ENCODE measurements around the gene NUAK1. TPM values are rescaled to one million over a fixed set of nuclear protein-coding genes. Genes with fewer than 3 reads are reported as not detected.
A peak's percentile ranks its signal among the peaks of the same experiment; 100 is the strongest.

The NUAK1 gene
- total RNA-seq, 1 experiment from 2014 or later, result 50.3 TPM

- DNase-seq (ENCODE audit: low read depth, low spot score), result no peak
- in situ Hi-C loops (cut with HindIII; ENCODE audit: low pct_unique_long_range_greater_than_20kb, low sequenced_read_pairs), result no loop called here
- Histone ChIP-seq H3K9me3 (ENCODE audit: control insufficient read depth, insufficient read depth, low read depth, low read length) (no peaks in the 10 kb centered on the region), H3K27me3 (ENCODE audit: control insufficient read depth, insufficient read depth, low read length) (no peaks in the 10 kb centered on the region), H3K4me1 (ENCODE audit: control insufficient read depth, insufficient read depth, low read length) (peaks cover 68% of the 10 kb centered on the region), H3K4me3 (ENCODE audit: low read depth in 2 of 2, low read length in 2 of 2) (peak overlapping the region; percentile 54 to 68), H3K27ac (ENCODE audit: low read length) (peak overlapping the region; percentile 96), H3K36me3 (ENCODE audit: control insufficient read depth, insufficient read depth, low read length) (no peaks in the 10 kb centered on the region; the same call in 1 of the 2 replicates)
- TF ChIP-seq CTCF (IDR thresholded peaks at IDR 0.05) (peak; percentile 95), REST (IDR thresholded peaks at IDR 0.05; ENCODE audit: insufficient read depth in 1 of 2, low read depth in 2 of 2, low read length in 1 of 2) (no peak), POLR2AphosphoS5 (IDR thresholded peaks at IDR 0.05; ENCODE audit: low read depth, low read length) (peak; percentile 48; the same call in 1 of the 2 replicates), TCF7L2 (IDR thresholded peaks at IDR 0.05; ENCODE audit: low read depth, low read length) (no peak), SIN3A (IDR thresholded peaks at IDR 0.05; ENCODE audit: borderline replicate concordance, insufficient read depth, low read depth, low read length) (no peak)
- peak; percentile 14 for ATAC-seq
- ChIA-PET CTCF (interaction anchor here (0.6 to 3.3 kb wide), 8 partner anchors 8 to 715 kb away, joined by 3 to 20 read pairs (median 6); no protein-coding TSS in a partner anchor), POLR2A (interaction anchor here (0.8 kb wide), 1 partner anchor 13 kb away, joined by 3 read pairs; no protein-coding TSS in a partner anchor)
- no TSS peak for BruUV-seq (replicated peaks)
- intact Hi-C loops (cut with micrococcal nuclease; ENCODE audit: unreplicated experiment), result loop anchor here (1.0 to 10.0 kb wide), 5 partner anchors 91 to 716 kb away; partner anchors contain the start of gene CKAP4
Observed at GRCh38 chr12:106136263-106136662, 2.5 kb downstream of the NUAK1 start.

- Histone ChIP-seq H3K36me3 (ENCODE audit: control insufficient read depth, insufficient read depth, low read length) (no peaks in the 10 kb centered on the region; the same call in 1 of the 2 replicates), H3K9me3 (ENCODE audit: control insufficient read depth, insufficient read depth, low read depth, low read length) (no peaks in the 10 kb centered on the region), H3K4me3 (ENCODE audit: low read depth in 2 of 2, low read length in 2 of 2) (peak overlapping the region; percentile 54 to 68), H3K4me1 (ENCODE audit: control insufficient read depth, insufficient read depth, low read length) (peaks cover 68% of the 10 kb centered on the region), H3K27me3 (ENCODE audit: control insufficient read depth, insufficient read depth, low read length) (no peaks in the 10 kb centered on the region), H3K27ac (ENCODE audit: low read length) (peak overlapping the region; percentile 96)
- POLR2A ChIA-PET, result interaction anchor here (0.5 to 0.8 kb wide), 2 partner anchors 12 to 112 kb away, joined by 3 read pairs; partner anchors contain the start of gene CKAP4
- CTCF ChIA-PET, result interaction anchor here (0.5 to 3.3 kb wide), 9 partner anchors 9 to 715 kb away, joined by 3 to 20 read pairs (median 6); no protein-coding TSS in a partner anchor
- TF ChIP-seq TCF7L2 (IDR thresholded peaks at IDR 0.05; ENCODE audit: low read depth, low read length), result no peak
- TF ChIP-seq SIN3A (IDR thresholded peaks at IDR 0.05; ENCODE audit: borderline replicate concordance, insufficient read depth, low read depth, low read length), result no peak
- 0 out of 2 replicates have a peak, but pooled peaks have one; percentile 4 for TF ChIP-seq CTCF (IDR thresholded peaks at IDR 0.05)
- no peak for TF ChIP-seq POLR2AphosphoS5 (IDR thresholded peaks at IDR 0.05; ENCODE audit: low read depth, low read length)
- DNase-seq (ENCODE audit: low read depth, low spot score) (no peak), ATAC-seq (no peak)
- no TSS peak for BruUV-seq (replicated peaks)
- in situ Hi-C loops (cut with HindIII; ENCODE audit: low pct_unique_long_range_greater_than_20kb, low sequenced_read_pairs), result no loop called here
- intact Hi-C loops (cut with micrococcal nuclease; ENCODE audit: unreplicated experiment), result loop anchor here (1.0 to 10.0 kb wide), 5 partner anchors 92 to 715 kb away; partner anchors contain the start of gene CKAP4
Observed at GRCh38 chr12:106135781-106136180, 3.0 kb downstream of the NUAK1 start.
